ENCODE measurements around the gene PLCG2.
"Not testable (repeated sequence)": the region's sequence is repeated elsewhere in the genome, so short reads cannot be mapped to it uniquely, and the experiment has no call there.

The PLCG2 gene

DNA sequence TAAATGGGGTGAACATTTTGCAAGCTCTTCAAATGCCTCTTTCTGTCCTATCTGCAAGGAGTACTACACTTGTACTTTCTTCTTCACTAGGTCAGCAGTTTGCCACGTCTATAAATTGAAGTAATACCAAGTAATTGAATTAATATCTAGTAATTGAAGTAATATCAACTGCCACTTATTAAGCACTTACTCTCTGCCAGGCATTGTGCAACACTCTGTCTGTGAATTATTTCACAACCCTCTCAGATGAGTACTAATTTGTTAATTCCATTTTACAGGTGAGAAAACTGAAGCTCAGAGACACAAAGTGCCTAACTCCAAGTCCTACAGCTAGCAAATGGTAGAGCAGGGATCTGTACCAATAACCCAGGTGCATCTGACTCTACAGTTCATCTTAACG is 228.1 kb downstream of the PLCG2 start:
- DNase-seq, result no peak

DNA sequence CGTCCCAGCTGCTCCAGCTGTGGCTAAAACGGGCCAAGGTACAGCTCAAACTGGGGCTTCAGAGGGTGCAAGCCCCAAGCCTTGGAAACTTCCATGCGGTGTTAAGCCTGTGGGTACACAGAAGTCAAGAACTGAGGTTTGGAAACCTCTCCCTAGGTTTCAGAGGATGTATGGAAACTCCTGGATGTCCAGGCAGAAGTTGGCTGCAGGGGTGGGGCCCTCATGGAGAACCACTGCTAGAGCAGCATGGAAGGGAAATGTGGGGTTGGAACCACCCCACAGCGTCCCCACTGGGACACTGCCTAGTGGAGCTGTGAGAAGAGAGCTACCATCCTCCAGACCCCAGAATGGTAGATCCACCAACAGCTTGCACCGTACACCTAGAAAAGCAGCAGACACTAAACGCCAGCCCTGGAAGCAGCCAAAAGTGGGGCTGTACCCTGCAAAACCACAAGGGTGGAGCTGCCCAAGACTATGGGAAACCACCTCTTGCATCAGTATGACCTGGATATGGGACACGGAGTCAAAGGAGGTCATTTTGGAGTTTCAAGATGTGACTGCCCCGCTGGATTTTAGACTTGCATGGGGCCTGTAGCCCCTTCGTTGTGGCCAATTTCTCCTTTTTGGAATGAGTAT is 230.0 kb downstream of the PLCG2 start:
- no peak for DNase-seq

DNA sequence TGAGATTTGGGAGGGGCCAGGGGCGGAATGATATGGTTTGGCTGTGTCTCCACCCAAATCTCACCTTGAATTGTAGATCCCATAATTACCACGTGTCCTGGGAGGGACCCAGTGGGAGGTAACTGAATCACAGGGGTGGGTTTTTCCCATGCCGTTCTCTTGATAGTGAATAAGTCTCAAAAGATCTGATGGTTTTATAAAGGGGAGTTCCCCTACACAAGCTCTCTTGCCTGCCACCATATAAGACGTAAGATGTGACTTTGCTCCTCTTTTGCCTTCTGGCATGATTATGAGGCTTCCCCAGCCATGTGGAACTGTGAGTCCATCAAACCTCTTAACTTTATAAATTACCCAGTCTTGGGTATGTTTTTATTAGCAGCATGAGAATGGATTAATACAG is 230.7 kb downstream of the PLCG2 start:
- DNase-seq, result not testable (repeated sequence)

DNA sequence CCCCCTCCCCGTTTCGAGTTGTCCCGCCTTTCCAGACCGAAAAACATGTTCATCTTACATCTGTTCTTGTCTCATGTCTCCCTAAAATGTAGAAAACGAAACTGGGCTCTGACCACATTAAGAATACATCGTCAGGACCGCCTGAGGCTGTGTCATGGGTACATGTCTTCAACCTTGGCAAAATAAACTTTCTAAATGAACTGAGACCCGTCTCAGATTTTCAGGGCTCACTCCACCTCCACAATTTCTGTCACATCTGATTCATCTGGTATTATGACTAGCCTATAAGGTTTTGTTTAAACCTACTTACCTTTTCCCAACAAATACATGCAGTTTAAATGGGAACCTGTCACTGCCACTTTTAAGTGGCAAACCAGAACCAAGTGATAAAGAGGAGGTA is 231.6 kb downstream of the PLCG2 start:
- DNase-seq, result no peak

DNA sequence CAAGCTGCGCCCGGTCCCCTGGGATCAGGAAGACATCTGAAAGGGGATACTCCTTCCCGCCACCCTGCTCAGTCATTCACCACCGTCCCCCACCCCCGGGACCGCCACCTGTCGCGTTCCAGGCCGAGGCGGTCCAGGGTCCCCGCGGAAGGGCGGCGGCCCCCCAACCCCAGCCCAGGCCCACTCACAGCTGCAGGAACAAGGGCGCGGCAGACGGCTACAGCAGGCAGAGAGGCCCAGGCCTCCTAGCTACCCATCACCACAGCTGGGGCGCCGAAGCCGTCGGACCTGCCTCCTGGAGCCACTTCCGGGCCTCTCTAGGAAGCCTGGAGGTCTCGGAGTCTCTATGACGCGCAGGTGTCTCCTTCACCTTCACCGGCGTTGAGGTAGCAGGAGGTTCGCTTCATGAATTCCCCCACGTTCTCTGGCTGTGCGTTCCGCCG is 232.1 kb downstream of the PLCG2 start, which contains the start of gene SDR42E1:
Gene SDR42E1 (minus strand): TSS at position 272 of the 443 bp plus-strand sequence. CDS start 10,612 bp downstream, outside the sequence.
- no peak for DNase-seq
